ENCODE measurements around the gene DOCK10.

DOCK10 gene

GRCh38 chr2:224753743-224754540 lies 288.3 kb downstream of the DOCK10 start:
- no peak overlapping the region for H3K4me3 ChIP-seq (ENCODE audit: extremely low read depth, insufficient read depth, low read length, poor library complexity, severe bottlenecking)

GRCh38 chr2:224751996-224752698 lies 290.1 kb downstream of the DOCK10 start:
- H3K27ac ChIP-seq (ENCODE audit: low read depth, low read length, severe bottlenecking): no peak overlapping the region
- H3K4me1 ChIP-seq (ENCODE audit: control insufficient read depth, insufficient read depth, low read length, poor library complexity, severe bottlenecking): no peaks in the 10 kb centered on the region
- no peaks in the 10 kb centered on the region for H3K9me3 ChIP-seq (ENCODE audit: control insufficient read depth, low read length)
- WGBS, 2 experiments (ENCODE audit: insufficient coverage in 2 of 2): 87 to 98% methylated on average over 4 of the region's 5 CpGs
- H3K4me3 ChIP-seq (ENCODE audit: extremely low read depth, insufficient read depth, low read length, poor library complexity, severe bottlenecking): no peak overlapping the region
- H3K36me3 ChIP-seq (ENCODE audit: control insufficient read depth, insufficient read depth, low read length): no peaks in the 10 kb centered on the region

More at GRCh38 chr2:224753743-224754540, 288.3 kb downstream of the DOCK10 start:
- Histone ChIP-seq H3K4me1 (ENCODE audit: control insufficient read depth, insufficient read depth, low read length, poor library complexity, severe bottlenecking) (no peaks in the 10 kb centered on the region), H3K27ac (ENCODE audit: low read depth, low read length, severe bottlenecking) (no peak overlapping the region), H3K36me3 (ENCODE audit: control insufficient read depth, insufficient read depth, low read length) (no peaks in the 10 kb centered on the region), H3K9me3 (ENCODE audit: control insufficient read depth, low read length) (peaks cover 14% of the 10 kb centered on the region)
- no CpG with 5 or more reads among the region's 1 CpG for WGBS, 2 experiments (ENCODE audit: insufficient coverage in 2 of 2)

GRCh38 chr2:224749136-224749535 lies 293.1 kb downstream of the DOCK10 start:
- H3K36me3 ChIP-seq (ENCODE audit: control insufficient read depth, insufficient read depth, low read length): no peaks in the 10 kb centered on the region
- no peak overlapping the region for H3K4me3 ChIP-seq (ENCODE audit: extremely low read depth, insufficient read depth, low read length, poor library complexity, severe bottlenecking)
- no peak overlapping the region for H3K27ac ChIP-seq (ENCODE audit: low read depth, low read length, severe bottlenecking)
- no peaks in the 10 kb centered on the region for H3K9me3 ChIP-seq (ENCODE audit: control insufficient read depth, low read length)
- H3K4me1 ChIP-seq (ENCODE audit: control insufficient read depth, insufficient read depth, low read length, poor library complexity, severe bottlenecking): no peaks in the 10 kb centered on the region
- WGBS, 2 experiments (ENCODE audit: insufficient coverage in 2 of 2): no CpG with 5 or more reads among the region's 1 CpG

GRCh38 chr2:224747765-224748164 lies 294.5 kb downstream of the DOCK10 start:
- Histone ChIP-seq H3K9me3 (ENCODE audit: control insufficient read depth, low read length) (no peaks in the 10 kb centered on the region), H3K36me3 (ENCODE audit: control insufficient read depth, insufficient read depth, low read length) (no peaks in the 10 kb centered on the region), H3K4me3 (ENCODE audit: extremely low read depth, insufficient read depth, low read length, poor library complexity, severe bottlenecking) (no peak overlapping the region), H3K4me1 (ENCODE audit: control insufficient read depth, insufficient read depth, low read length, poor library complexity, severe bottlenecking) (no peaks in the 10 kb centered on the region), H3K27ac (ENCODE audit: low read depth, low read length, severe bottlenecking) (no peak overlapping the region)
- 89 to 94% methylated on average over 3 of the region's 4 CpGs for WGBS, 2 experiments (ENCODE audit: insufficient coverage in 2 of 2)

- H3K4me3 ChIP-seq (ENCODE audit: extremely low read depth, insufficient read depth, low read length, poor library complexity, severe bottlenecking): no peak overlapping the region
- H3K9me3 ChIP-seq (ENCODE audit: control insufficient read depth, low read length): peaks cover 28% of the 10 kb centered on the region
- WGBS, 2 experiments (ENCODE audit: insufficient coverage in 2 of 2): 100% methylated on average over 1 of the region's 1 CpG; no CpG with 5 or more reads in 1 of the 2 experiments
- no peaks in the 10 kb centered on the region for H3K36me3 ChIP-seq (ENCODE audit: control insufficient read depth, insufficient read depth, low read length)
- no peaks in the 10 kb centered on the region for H3K4me1 ChIP-seq (ENCODE audit: control insufficient read depth, insufficient read depth, low read length, poor library complexity, severe bottlenecking)
- no peak overlapping the region for H3K27ac ChIP-seq (ENCODE audit: low read depth, low read length, severe bottlenecking)
Measured at GRCh38 chr2:224736227-224736626, 306.0 kb downstream of the DOCK10 start.

- Histone ChIP-seq H3K4me1 (ENCODE audit: control insufficient read depth, insufficient read depth, low read length, poor library complexity, severe bottlenecking) (no peaks in the 10 kb centered on the region), H3K27ac (ENCODE audit: low read depth, low read length, severe bottlenecking) (no peak overlapping the region), H3K9me3 (ENCODE audit: control insufficient read depth, low read length) (peaks cover 28% of the 10 kb centered on the region), H3K36me3 (ENCODE audit: control insufficient read depth, insufficient read depth, low read length) (no peaks in the 10 kb centered on the region), H3K4me3 (ENCODE audit: extremely low read depth, insufficient read depth, low read length, poor library complexity, severe bottlenecking) (no peak overlapping the region)
- WGBS, 2 experiments (ENCODE audit: insufficient coverage in 2 of 2): 86 to 88% methylated on average over 1 of the region's 1 CpG
Measured at GRCh38 chr2:224734949-224735348, 307.3 kb downstream of the DOCK10 start.

- peaks cover 25% of the 10 kb centered on the region for H3K9me3 ChIP-seq (ENCODE audit: control insufficient read depth, low read length)
- H3K36me3 ChIP-seq (ENCODE audit: control insufficient read depth, insufficient read depth, low read length): no peaks in the 10 kb centered on the region
- no peak overlapping the region for H3K27ac ChIP-seq (ENCODE audit: low read depth, low read length, severe bottlenecking)
- H3K4me3 ChIP-seq (ENCODE audit: extremely low read depth, insufficient read depth, low read length, poor library complexity, severe bottlenecking): no peak overlapping the region
- WGBS, 2 experiments (ENCODE audit: insufficient coverage in 2 of 2): 67 to 80% methylated on average over 1 of the region's 1 CpG
- no peaks in the 10 kb centered on the region for H3K4me1 ChIP-seq (ENCODE audit: control insufficient read depth, insufficient read depth, low read length, poor library complexity, severe bottlenecking)
Measured at GRCh38 chr2:224731665-224732064, 310.6 kb downstream of the DOCK10 start.

GRCh38 chr2:224729435-224729834 lies 312.8 kb downstream of the DOCK10 start:
- peaks cover 13% of the 10 kb centered on the region for H3K9me3 ChIP-seq (ENCODE audit: control insufficient read depth, low read length)
- no peaks in the 10 kb centered on the region for H3K36me3 ChIP-seq (ENCODE audit: control insufficient read depth, insufficient read depth, low read length)
- no peaks in the 10 kb centered on the region for H3K4me1 ChIP-seq (ENCODE audit: control insufficient read depth, insufficient read depth, low read length, poor library complexity, severe bottlenecking)

GRCh38 chr2:224724331-224724730 lies 317.9 kb downstream of the DOCK10 start:
- WGBS, 2 experiments (ENCODE audit: insufficient coverage in 2 of 2): 89 to 100% methylated on average over 2 of the region's 2 CpGs
- no peaks in the 10 kb centered on the region for H3K36me3 ChIP-seq (ENCODE audit: control insufficient read depth, insufficient read depth, low read length)
- no peak overlapping the region for H3K27ac ChIP-seq (ENCODE audit: low read depth, low read length, severe bottlenecking)
- H3K9me3 ChIP-seq (ENCODE audit: control insufficient read depth, low read length): peaks cover 3% of the 10 kb centered on the region
- H3K4me1 ChIP-seq (ENCODE audit: control insufficient read depth, insufficient read depth, low read length, poor library complexity, severe bottlenecking): no peaks in the 10 kb centered on the region
- H3K4me3 ChIP-seq (ENCODE audit: extremely low read depth, insufficient read depth, low read length, poor library complexity, severe bottlenecking): no peak overlapping the region

More at GRCh38 chr2:224729435-224729834, 312.8 kb downstream of the DOCK10 start:
- Histone ChIP-seq H3K27ac (ENCODE audit: low read depth, low read length, severe bottlenecking) (no peak overlapping the region), H3K4me3 (ENCODE audit: extremely low read depth, insufficient read depth, low read length, poor library complexity, severe bottlenecking) (no peak overlapping the region)
- WGBS, 2 experiments (ENCODE audit: insufficient coverage in 2 of 2): no CpG with 5 or more reads among the region's 1 CpG

- Histone ChIP-seq H3K36me3 (ENCODE audit: control insufficient read depth, insufficient read depth, low read length) (no peaks in the 10 kb centered on the region), H3K4me3 (ENCODE audit: extremely low read depth, insufficient read depth, low read length, poor library complexity, severe bottlenecking) (no peak overlapping the region), H3K27ac (ENCODE audit: low read depth, low read length, severe bottlenecking) (no peak overlapping the region), H3K4me1 (ENCODE audit: control insufficient read depth, insufficient read depth, low read length, poor library complexity, severe bottlenecking) (no peaks in the 10 kb centered on the region), H3K9me3 (ENCODE audit: control insufficient read depth, low read length) (no peaks in the 10 kb centered on the region)
- 88% methylated on average over 2 of the region's 2 CpGs; no CpG with 5 or more reads in 1 of the 2 experiments for WGBS, 2 experiments (ENCODE audit: insufficient coverage in 2 of 2)
Measured at GRCh38 chr2:224723586-224724217, 318.6 kb downstream of the DOCK10 start.
